GM19395 (cell line): Measurements from ENCODE around the gene NUP98.

Experiments
- ATAC-seq: cut with Tn5 transposase; IDR thresholded peaks from one replicate; pipeline ENCODE4 v1.9.1; 2021; ENCODE audit warnings: mild to moderate bottlenecking, moderate library complexity; ENCODE audit not compliant: unreplicated experiment

Gene NUP98

DNA sequence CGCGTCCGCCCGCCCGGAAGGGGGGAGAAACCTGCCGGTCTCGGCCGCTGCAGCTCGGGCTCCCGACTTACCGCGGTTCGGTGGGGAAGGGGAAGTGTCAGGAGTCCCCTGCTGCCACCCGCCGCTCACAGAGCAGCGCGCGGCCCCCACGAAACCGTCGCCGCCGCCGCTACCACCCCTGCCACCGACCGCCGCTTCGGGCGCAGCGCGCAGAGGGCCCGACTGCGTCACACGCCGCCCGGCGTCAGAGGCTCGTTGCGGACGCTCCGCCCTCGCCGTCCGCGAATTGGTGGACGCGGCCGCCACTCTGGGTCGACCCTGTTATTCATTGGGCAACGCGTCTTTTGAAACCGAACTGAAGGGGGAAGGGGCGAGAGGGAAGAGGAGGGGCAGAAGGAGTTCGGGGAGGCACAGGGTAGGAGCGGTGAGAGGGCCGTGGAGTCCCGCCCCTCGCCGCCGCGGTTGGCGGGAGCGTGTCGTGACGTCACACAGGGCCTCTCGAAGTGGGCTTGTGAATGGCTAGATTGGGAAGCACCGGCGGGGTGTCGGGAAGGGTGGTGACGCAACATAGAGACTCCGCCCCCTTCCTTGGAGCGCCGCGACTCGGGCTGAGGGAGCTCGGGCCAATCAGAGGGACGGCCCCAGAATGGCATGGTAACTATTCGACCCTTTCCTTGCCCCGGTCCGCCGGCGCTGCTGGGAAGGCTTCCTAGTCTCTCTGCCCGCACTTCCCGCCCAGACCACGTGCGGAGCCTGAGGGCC, at the start of gene NUP98:
Gene NUP98 (minus strand): TSS at position 226 of the 762 bp plus-strand sequence. CDS start 15,437 bp downstream, outside the sequence.
- ATAC-seq, result peak; percentile 96

DNA sequence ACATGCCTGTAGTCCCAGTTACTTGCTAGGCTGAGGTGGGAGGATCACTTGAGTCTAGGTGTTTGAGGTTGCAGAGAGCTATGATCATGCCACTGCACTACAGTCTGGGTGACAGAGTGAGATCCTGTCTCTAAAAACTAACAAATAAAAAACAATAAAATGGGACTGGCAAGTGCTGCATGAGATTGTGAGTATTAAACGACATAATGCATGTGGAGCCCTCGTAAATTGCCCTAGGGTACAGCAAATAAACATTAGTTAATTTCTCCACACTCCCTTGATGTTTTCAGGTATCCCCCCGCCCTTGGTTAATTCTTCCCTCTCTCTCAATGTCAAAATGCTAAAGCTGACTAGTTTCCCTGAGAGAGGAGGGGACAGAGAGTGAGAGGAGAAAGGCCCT, 48.3 kb upstream of the NUP98 start:
- no peak for ATAC-seq

DNA sequence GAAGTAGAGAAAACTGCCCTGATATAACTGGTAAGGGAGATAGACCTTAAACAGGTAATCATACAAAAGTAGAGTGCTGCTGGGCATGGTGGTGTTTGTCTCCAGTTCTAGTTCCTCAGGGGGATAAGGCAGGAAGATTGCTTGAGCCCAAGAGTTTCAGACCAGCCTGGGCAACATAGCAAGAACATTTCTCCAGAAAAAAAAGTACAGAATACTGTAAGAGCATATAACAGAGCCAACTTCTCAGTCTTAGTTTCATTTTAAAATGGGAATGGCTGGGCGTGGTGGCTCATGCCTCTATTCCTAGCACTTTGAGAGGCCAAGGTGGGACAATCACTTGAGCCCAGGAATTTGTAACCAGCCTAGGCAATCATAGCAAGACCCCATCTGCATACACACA, 47.9 kb upstream of the NUP98 start:
- no peak for ATAC-seq

DNA sequence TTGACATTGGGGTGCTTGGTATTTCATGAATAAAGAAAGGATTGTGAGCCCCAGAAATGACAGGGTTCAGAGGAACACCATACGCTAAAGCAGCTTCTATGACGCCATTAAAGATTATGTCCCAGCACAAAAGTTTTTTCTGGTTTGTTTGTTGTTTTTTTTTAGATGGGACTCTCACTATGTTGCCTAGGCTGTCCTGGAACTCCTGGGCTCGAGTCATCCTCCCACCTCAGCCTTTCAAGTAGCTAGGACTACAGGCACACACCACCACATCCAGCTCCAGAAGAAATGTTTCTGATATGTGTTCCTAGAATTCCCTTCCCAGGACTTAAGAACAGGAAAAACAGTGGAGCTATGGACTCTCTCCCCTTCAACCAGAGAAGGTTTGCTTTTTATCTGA, 46.0 kb upstream of the NUP98 start:
- no peak for ATAC-seq

DNA sequence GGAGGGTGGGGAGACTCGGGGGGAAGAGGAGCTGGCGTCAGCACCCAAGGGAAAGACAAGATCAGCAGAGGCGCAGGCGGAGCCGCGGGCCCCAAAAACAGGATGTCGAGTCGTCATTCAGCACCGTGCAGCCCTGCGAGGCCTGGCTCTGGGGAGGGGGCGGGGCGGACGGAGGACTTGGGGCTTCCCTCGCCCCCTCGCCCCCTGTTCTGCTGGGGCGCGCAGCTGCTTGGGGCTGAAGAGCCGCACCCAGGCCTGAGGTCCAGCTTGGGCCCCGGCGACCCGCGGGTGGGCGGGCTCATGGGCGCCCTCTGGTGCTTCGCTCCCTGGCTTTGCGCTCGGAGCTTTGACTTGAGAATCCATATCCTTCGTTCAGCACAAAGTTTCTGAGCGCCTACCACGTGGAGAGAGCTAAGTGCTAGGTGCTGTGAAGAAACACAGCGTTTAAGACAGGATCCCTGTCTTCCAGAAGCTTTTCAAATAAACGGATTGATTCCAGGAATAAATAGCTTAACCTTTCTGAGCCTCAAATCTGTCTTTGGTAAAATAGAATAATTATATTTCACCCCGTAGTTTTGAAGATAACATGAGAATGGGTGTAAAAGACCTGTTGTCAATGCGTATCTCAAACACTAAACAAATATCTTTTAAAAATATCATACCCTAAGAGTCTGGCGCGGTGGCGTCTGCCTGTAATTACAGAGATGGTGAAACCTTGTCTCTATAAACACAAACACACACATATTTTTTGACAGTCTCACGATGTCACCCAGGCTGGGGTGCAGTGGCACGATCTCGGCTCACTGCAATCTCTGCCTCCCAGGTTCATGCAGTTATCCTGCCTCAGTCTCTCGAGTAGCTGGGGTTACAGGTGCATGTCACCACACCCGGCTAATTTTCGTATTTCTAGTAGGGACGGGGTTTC, 44.3 kb upstream of the NUP98 start:
- peak; percentile 59 for ATAC-seq

DNA sequence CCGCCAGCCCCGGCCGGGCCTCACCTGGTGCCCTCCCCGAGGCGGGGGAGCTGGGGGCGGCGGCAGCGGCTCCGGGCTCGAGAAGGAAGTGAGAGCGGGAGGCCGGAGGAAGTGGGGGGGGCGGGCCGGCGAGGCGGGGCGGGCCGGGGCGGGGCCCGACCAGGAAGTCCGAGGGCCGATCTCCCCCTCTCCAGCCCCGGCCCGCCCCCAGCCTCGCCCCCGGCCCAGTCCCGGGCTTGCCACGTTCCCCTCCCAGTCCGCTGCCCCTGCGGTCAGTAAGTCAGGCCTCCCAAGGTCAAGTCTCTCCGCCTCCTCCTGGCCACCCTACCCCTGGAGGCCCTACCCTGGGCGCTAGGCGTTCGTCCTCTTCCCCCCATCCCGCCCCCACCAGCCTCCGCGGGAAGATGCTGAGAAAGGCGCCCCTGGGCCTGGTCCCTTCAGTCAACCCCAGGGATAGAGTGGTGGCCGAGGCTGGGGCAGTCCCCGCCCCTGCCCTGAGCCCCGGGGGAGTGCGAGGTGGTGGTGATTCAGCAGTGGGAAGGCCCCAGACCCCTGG, 43.6 kb upstream of the NUP98 start, which contains the start of gene RHOG:
Gene RHOG (minus strand): TSS at position 90 of the 556 bp plus-strand sequence. CDS start 12,821 bp downstream, outside the sequence.
- peak; percentile 48 for ATAC-seq

DNA sequence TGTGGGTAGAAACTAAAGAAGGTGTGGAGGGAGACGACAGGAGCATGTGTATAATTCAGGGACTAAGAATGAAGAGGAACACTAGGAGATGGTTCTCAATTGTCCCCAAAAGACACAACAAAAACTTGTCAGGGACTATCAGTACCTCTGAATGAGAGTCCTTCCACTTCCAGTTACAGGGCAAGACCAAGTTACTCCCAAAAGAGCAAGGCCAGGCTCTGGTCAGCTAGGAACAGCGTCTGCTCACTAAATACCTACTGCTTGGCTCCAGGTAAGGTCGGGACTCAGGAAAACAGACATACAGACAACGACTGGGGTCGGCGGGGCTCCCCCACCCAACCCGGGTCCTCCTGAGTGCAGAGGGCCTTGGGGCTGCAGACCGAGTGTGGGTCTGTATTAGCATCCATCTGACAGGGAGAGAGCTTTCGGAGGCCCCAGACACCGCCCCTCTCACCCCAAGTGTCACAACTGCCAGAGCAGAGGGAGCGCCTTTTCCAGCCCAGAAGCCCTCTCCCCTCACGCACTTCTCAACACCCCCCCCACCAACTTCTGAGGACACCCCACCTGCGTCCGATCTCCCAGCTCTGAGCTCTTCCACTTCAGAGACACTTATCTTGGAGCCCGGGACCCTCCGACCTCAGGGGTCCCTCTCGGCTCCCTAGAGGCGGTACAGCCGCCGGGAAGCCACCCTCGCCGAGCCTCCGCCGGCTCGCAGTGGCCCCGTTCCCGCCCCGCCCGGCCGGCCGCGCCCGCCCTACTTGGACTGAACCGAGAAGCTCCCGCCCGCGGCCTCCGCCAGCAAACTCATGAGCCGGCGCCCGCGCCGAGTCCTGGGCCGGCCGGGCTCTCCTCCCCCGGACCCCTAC, 42.9 kb upstream of the NUP98 start:
- peak; percentile 12 for ATAC-seq

DNA sequence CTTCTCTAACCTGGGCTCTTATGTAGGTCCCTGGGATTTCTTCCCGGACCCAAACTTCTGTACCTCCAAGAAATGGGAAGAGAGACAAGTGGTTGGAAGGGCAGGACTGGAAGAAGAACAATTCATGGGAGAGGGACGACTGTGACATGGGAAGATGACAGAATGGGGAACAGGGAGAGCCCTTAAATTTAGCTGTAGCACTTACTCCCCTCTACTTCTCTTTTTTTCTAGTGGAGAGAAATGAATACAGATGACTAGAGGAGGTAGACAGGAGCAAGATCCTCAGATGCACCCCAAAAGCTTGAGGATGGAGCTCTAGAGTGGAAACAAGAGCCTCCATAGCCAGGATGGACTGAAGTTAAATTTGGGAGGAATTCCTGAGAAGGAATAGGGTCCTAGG, 41.1 kb upstream of the NUP98 start:
- no peak for ATAC-seq

DNA sequence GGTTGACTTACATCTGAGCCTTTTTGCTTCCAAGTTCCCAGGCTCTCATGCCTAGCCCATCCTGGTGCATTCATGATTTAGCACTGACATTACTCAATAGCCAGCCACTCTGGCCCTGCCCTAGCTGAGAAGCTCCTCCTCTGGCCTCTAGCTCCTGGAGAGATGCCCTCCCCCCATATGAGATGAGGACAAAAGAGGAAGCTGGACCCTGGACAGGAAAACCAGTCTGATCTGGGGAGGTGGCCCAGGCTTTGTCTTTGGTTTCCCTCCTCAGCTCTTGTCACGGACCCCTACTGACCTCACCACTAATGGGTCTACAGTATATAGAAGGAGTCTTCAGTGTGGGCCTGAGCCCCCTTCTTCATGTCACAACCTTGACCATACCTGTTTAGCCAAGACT, 40.4 kb upstream of the NUP98 start:
- ATAC-seq, result no peak

DNA sequence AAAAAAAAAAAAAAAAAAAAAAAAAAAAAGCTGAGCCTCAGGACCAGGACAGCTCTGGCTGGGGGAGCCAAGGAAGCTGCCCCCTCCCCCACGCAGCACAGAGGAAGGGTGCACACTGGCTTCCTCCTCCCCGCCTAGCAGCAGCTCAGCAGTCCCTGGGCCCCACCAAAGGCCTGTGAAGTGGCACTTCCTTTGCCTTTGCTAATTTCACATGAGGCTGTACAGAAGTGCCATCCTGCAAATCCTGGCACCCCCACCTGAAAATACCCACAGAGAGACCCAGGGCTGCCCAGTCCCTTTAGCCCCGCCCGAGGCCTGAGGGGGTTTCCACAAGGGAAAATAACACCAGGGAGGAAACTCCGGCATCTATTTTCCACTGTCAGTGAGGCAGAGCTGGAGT, 39.5 kb upstream of the NUP98 start:
- no peak for ATAC-seq

DNA sequence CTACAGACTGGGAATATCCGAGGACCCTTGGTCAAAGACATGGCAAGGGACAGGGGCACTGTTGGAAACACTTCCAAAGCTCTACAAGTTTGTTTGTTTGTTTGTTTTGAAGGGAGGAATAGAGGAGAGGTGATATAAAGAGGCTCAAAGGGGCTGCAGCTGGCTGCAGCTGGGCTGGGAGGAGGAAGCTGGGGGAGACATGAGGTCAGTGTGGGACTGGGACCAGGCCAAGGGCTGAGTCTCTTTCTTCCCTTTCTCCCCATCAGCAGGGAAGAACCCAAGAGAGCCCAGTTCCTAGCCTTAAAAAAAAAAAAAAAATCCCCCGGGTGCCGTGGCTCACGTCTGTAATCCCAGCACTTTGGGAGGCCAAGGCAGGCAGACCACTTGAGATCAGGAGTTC, 38.4 kb upstream of the NUP98 start:
- ATAC-seq, result no peak

DNA sequence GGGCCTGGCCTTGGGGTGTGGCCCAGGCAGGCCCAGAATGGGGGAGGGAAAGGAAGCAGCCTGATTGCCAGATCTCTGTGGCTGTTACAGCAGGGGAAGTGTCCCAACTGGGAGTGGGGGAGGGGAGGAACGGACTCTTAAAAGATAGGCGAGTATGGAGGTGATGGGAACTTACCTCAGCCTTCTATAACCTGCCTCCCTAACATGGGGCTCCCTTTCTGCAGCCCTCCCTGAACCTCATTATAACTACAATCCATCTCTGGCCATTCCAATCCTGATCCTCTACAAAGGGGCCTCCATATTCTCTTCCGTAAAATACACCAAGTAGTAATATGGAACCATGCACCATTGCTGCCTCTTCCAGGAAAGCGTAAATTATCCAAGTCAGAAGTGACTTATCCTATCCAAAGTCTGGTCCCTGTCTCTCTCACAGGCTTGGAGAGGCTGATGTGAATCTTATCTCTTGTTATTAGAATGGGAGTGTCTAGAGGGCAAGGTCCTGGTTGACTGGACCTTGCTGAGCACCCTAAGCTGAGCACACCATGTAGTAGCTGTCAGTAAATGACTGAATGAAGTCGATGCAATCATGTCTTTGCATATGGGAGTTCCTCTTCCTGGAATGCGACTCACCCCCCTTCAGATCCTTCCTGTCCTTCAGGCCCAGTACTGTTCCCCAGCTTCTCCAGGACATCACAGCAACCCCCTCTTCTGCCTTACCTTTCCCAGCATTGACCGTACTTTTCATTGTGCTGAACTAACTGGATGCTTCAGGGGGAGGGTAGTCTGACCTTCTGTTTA, 37.5 kb upstream of the NUP98 start:
- ATAC-seq, result no peak

DNA sequence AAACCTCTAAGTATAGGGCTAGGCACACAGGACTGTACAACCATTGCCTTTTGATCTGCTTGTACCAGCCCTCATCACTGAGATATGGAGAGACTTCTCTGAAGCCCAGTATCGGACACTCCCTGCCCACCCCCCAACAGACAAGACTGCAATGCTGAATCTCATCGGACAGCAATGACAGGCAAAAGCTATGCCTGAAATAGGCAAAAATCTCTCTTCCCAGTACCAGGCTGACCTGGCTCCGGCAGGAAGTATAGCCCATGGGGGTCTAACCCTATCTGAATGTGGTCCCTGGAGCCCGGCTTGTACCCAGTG, 37.0 kb upstream of the NUP98 start:
- ATAC-seq, result no peak

DNA sequence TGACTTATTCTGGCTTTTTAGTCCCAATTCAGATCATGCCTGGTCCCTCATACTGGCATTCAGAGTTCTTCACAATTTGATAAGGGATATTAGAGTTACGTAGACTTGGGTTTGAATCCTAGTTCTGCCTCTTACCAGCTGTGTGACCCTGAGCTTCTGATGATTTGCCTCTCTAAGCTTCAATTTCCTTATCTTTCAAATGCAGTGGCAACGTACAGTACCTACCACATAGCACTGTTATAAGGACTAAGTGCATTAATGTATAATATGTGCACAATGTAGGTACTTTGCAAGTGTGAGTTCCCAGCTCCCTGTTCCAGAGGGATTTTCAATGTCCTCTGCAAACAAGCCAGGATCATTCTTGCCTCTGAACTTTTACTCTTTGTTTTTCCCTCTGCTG, 36.1 kb upstream of the NUP98 start:
- no peak for ATAC-seq

DNA sequence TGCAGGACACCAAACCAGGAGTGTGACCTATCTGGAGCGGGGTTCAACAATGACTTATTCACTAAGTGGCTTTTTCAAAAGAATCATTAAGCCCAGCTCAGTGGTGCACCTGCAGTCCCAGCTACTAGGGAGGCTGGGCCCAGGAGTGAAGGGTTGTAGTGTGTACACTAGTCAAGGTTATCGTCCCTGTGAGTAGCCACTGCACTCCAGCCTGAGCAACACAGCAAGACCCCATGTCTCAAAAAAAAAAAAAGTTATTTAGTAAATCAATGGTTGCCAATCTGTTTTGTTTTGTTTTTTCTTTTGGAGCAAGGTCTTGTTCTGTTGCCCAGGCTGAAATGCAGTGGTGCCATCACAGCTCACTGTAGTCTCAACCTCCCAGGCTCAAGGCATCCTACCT, 35.5 kb upstream of the NUP98 start:
- ATAC-seq, result no peak

DNA sequence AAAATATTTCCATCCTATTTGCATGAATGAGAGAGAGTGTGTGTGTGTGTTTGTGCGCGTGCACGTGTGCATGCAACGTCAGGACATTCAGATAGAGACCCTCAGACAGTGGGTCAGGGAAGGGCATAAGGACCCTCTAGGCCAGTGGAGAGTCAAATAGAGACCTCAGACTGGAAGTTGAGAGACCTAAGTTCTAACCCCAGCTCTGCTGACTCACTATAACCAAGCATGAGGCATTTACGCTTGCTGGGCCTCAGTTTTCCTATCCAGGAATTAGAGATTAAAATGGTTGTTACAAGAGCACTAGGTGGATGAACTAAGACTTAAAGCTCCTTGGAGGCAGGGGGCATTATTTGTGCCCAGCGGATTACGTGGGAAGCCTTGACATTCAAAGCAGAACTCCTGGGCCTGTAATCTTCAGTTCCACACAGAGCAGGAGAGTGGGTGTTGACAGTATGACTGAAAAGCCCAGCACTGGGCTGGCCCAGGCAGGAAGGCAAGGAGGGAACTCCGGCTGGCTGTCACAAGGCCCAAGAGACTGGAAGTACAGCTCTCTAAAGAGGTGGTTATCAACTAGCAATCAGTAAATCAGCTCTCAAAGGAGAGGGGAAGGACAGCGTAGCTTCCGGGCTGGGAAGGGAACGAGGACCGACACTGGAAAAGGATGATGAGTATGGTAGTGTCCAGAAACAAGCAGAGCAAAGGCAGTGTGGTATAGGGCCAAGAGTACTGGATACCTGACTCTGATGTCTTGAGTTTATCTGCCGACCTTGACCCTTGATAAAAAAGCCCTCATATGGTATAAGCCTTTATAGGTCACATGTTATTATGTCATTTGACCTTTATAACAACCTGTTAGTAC, 34.3 kb upstream of the NUP98 start:
- ATAC-seq, result no peak

DNA sequence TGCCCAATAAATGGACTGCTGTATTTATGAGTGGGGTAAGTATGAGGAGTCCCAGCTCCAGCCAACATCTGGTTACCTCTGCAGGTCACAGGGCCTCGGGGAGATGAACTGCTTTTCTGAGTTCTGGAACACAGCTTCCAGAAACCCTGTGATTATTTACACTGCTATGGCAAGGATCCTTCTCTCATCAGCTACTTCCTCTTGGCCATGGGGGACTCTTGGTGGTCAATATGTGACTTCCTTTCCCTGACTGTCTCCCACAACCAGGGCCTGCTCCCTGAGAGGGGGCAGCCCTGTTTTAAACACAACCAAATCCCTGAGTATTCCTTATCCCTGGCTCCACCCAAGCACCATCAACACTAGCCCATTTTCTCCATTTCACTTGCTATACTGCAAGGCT, 33.4 kb upstream of the NUP98 start:
- no peak for ATAC-seq

DNA sequence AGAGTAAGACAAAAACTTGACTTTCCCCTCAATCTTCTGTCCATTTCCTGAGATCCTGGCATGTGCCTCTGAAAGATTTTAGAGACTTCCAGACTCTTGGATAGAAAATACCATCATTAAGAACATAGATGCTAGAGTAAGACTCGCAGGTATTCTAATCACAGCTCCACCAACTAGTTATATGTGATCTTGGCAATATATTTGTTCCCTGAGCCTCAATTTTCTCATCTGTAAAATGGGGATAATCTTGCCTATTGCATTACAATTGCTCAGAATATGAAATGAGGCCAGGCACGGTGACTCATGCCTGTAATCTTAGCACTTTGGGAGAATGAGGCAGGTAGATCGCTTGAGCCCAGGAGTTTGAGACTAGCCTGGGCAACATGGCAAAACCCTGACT, 32.7 kb upstream of the NUP98 start:
- ATAC-seq, result no peak
